Spinal cord (tissue), 10 donors: ENCODE data around the gene SUN5. TPM values are rescaled to one million over a fixed set of nuclear protein-coding genes. Genes with fewer than 3 reads are reported as not detected.
"Not testable (repeated sequence)": the region's sequence is repeated elsewhere in the genome, so short reads cannot be mapped to it uniquely, and the experiment has no call there.

ENCODE experiments used
- DNase-seq, 6 donors: peaks; one replicate each; pipeline versions ENCODE4 v3.0.0 to v3.0.0-alpha.2; 2013 to 2015; ENCODE audit warnings: low spot score in 6 of 6, low read depth in 4 of 6
- H3K27ac ChIP-seq: one replicate; pipeline ENCODE4 v1.5.1; 2013; ENCODE audit warnings: low read depth, low read length, control low read depth
- H3K27me3 ChIP-seq: one replicate; pipeline ENCODE4 v1.6.1; 2013; ENCODE audit warnings: low read length; ENCODE audit not compliant: control insufficient read depth, insufficient read depth
- H3K36me3 ChIP-seq: one replicate; pipeline ENCODE4 v1.6.1; 2013; ENCODE audit warnings: low read length; ENCODE audit not compliant: control insufficient read depth, insufficient read depth
- H3K4me1 ChIP-seq: one replicate; pipeline ENCODE4 v1.6.1; 2013; ENCODE audit warnings: low read length; ENCODE audit not compliant: control insufficient read depth, insufficient read depth
- H3K4me3 ChIP-seq: one replicate; pipeline ENCODE4 v1.5.1; 2013; ENCODE audit warnings: low read depth, low read length, control low read depth
- H3K9me3 ChIP-seq: one replicate; pipeline ENCODE4 v1.6.1; 2013; ENCODE audit warnings: low read length; ENCODE audit not compliant: control insufficient read depth, insufficient read depth
- WGBS: methylation state at CpG from one replicate; pipeline ENCODE4 v1.1.5; 2013; ENCODE audit warnings: missing lambda C conversion rate; ENCODE audit not compliant: insufficient coverage; 5-methylcytosine and 5-hydroxymethylcytosine counted together
- polyA plus RNA-seq, 2 donors: library from polyadenylated mRNA; unstranded; fragments of 120-200 nt; gene quantifications; one replicate each; pipeline ENCODE4 v1.2.1, GENCODE V29; 2013; ENCODE audit not compliant: insufficient read length in 2 of 2
- total RNA-seq, 2 donors: library from RNA; depleted of rRNA in 1 of 2; stranded (reverse); fragments of 120-200 nt in 1 of 2; fragments of >200 nt in 1 of 2; gene quantifications; one replicate each; pipeline versions ENCODE4 v1.2.3 to v1.2.4, GENCODE V29; 2013 to 2014
- donor health status: healthy.

SUN5 gene
- total and polyA plus RNA-seq, 4 donors: not detected

- H3K27me3 ChIP-seq: no peaks in the 10 kb centered on the region
- H3K9me3 ChIP-seq: no peaks in the 10 kb centered on the region
- no peak overlapping the region for H3K4me3 ChIP-seq
- H3K36me3 ChIP-seq: no peaks in the 10 kb centered on the region
- H3K4me1 ChIP-seq: peaks cover 40% of the 10 kb centered on the region
- no peak for DNase-seq
- WGBS: 94% methylated on average over 7 of the region's 7 CpGs
- H3K27ac ChIP-seq: no peak overlapping the region
These were observed 26.3 kb downstream of the SUN5 start for GRCh38 chr20:32978009-32978335.

- no peak for DNase-seq
- H3K4me1 ChIP-seq: peaks cover 40% of the 10 kb centered on the region
- H3K36me3 ChIP-seq: no peaks in the 10 kb centered on the region
- no peak overlapping the region for H3K4me3 ChIP-seq
- no peaks in the 10 kb centered on the region for H3K27me3 ChIP-seq
- no peaks in the 10 kb centered on the region for H3K9me3 ChIP-seq
- 89% methylated on average over 10 of the region's 13 CpGs for WGBS
- no peak overlapping the region for H3K27ac ChIP-seq
These were observed 26.8 kb downstream of the SUN5 start for GRCh38 chr20:32977281-32978008.

DNA sequence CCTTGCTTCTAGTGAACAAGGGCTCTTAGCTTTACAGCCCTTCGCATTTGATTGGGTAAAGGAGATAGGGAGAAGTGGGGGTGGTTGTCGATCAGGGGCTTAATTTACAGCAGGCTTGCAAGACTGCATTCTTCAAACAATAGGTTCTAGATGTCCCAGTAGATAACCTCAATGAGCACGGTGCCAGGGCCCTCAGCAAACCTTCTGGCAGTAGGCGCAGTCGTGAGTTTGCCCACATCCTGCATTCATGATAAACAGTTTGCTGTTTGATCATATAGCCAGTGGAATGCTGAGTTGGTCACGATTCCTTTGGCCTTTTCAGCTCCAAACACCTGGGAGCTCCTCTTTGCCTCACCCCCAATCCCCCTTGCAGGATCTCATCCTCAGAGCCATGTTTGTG, 27.5 kb downstream of the SUN5 start:
- Histone ChIP-seq H3K4me1 (peaks cover 44% of the 10 kb centered on the region), H3K27ac (no peak overlapping the region), H3K27me3 (no peaks in the 10 kb centered on the region), H3K36me3 (no peaks in the 10 kb centered on the region), H3K4me3 (no peak overlapping the region), H3K9me3 (no peaks in the 10 kb centered on the region)
- 88% methylated on average over 3 of the region's 6 CpGs for WGBS
- DNase-seq: no peak

DNA sequence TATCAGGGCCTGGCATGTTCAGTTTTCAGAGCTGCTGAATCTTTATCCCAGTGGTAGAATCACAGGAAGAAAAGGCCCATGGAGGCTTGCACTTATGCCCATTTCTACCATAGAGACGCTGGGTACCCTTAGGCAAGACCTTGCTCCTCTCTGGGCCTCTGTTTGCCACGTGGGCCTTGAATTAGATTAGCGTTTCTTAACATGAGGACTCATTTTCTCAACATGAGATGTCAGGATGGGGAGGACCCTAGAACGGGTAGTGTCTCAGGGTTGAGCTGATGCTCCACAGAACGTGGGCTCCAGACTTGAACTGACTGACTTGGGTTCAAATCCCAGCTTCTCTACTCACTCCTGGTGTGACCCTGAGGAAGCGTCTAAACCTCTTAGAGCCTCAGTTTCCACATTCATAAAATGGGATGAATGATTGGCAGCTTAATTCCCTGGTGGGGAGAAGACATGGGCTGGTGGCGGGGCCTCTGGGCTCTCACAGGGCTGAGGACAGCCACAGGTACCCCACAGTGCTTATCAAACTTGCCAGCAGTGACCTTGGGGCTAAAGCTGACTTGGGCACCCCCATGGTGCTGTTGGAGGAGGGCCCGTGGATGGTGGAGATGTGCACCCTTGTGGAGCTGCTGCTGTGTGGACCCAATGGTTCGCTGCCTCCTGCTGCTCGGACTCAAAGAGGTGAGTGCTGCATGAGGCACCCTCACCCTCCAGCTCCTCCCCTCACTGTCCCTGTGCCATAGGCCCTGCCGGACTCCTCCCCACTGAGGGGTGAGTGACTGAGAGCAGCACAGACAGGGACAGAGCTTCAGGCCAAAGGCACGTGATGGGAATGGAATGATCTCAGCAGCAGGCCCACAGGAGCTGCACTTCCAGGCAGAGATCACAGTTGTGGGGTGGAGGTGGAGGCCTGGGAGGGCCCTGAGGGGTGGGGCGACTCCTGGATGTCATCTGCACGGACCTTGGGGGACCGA, 28.2 kb downstream of the SUN5 start:
- Histone ChIP-seq H3K27ac (no peak overlapping the region), H3K27me3 (no peaks in the 10 kb centered on the region), H3K36me3 (no peaks in the 10 kb centered on the region), H3K9me3 (no peaks in the 10 kb centered on the region), H3K4me3 (no peak overlapping the region), H3K4me1 (peaks cover 47% of the 10 kb centered on the region)
- no peak for DNase-seq
- 69% methylated on average over 11 of the region's 15 CpGs for WGBS

DNA sequence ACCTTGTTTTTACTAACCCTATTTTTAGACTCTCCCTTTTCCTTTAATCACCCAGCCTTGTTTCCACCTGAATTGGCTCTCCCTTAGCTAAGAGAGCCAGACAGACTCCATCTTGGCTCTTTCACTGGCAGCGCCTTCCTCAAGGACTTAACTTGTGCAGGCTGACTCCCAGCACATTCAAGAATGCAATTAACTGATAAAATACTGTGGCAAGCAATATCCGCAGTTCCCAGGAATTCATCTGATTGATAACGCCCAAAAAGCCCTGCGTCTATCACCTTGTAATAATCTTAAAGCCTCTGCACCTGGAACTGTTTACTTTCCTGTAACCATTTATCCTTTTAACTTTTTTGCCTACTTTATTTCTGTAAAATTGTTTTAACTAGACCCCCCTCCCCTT, 29.1 kb downstream of the SUN5 start:
- peaks cover 47% of the 10 kb centered on the region for H3K4me1 ChIP-seq
- DNase-seq, H3K36me3 ChIP-seq, H3K27me3 ChIP-seq, H3K4me3 ChIP-seq, H3K27ac ChIP-seq, H3K9me3 ChIP-seq: not testable (repeated sequence)
- 94% methylated on average over 2 of the region's 4 CpGs for WGBS

DNA sequence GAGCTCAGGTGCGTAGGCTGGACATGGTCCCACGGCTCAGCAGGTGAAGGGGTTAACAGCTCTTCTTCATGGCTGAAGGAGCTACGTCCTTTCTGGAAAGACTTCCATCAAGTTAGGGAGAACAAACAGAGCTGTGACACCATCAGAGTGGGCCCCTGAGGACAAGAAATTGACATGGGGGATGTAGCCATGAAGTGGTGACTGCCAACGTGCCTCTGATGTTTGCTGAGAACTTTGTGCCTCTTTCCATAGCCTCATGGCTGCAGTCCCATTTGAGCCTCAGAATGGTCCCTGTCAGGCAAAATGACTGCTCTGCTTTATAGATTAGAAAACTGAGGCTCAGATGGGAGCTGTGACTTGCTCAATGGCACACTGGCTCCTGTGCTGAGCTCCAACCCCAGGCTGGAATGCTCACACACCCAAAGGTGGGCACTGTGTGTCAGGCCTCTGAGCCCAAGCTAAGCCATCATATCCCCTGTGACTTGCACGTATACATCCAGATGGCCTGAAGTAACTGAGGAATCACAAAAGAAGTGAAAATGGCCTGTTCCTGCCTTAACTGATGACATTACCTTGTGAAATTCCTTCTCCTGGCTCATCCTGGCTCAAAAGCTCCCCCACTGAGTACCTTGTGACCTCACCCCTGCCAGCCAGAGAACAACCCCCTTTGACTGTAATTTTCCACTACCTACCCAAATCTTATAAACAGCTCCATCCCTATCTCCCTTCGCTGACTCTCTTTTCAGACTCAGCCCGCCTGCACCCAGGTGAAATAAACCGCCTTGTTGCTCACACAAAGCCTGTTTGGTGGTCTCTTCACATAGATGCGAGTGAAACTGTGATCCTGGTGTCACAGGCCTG, 29.8 kb downstream of the SUN5 start:
- not testable (repeated sequence) for H3K27me3 ChIP-seq, H3K9me3 ChIP-seq, H3K4me3 ChIP-seq, DNase-seq, H3K27ac ChIP-seq, H3K36me3 ChIP-seq
- peaks cover 40% of the 10 kb centered on the region for H3K4me1 ChIP-seq
- WGBS: 67% methylated on average over 5 of the region's 9 CpGs

- Histone ChIP-seq H3K4me3 (no peak overlapping the region), H3K27ac (no peak overlapping the region), H3K27me3 (no peaks in the 10 kb centered on the region), H3K9me3 (no peaks in the 10 kb centered on the region), H3K36me3 (no peaks in the 10 kb centered on the region), H3K4me1 (peaks cover 45% of the 10 kb centered on the region)
- no peak for DNase-seq
- WGBS: no CpG with 5 or more reads among the region's 10 CpGs
These were observed 31.0 kb downstream of the SUN5 start for GRCh38 chr20:32973077-32973717.

DNA sequence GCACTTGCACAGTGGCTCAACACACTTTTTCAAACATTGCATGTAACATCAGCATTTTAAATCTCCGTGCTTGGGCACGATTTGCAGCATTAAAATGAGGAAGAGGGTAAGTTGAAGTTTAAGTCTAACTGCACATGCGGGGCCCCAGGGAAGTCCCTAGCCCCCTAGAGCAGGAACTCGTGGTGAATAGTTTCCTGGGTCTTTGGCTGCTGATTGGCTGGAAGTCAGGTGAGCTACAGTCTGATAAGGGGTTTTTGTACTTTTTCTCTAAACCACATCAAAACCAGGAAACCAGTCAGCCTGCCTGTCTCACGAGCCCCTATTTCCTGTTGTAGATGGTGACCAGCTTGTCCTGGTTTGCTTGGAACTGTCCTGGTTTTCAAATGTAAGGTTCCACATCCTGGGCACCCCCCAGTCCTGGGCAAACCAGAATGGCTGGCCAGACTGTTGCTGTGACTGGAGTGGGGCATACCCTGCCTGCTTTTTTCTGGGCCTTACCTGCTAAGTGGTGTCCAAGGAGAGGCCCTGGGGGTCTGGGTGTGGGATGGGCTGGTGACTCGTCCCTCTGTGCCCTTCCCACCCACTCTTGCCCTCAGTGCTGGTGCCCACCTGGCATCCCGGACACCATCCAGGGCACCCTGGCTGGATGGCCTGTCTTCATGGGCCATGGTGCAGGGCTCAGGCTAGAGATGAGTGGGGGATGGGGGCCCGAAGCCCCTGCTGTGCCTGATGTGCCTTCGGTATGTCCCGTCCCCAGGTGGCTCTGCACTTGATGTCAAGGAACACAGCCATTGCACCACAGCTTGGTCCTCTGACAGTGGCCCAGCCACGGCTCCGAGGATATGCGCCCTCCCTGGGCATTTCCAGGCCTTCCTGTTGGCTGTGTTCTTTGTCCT, 31.8 kb downstream of the SUN5 start:
- no peak for DNase-seq
- H3K4me1 ChIP-seq: peaks cover 41% of the 10 kb centered on the region
- no peaks in the 10 kb centered on the region for H3K36me3 ChIP-seq
- H3K4me3 ChIP-seq: no peak overlapping the region
- H3K27ac ChIP-seq: peak overlapping the region; percentile 69
- no peaks in the 10 kb centered on the region for H3K9me3 ChIP-seq
- WGBS: 85% methylated on average over 11 of the region's 13 CpGs
- H3K27me3 ChIP-seq: no peaks in the 10 kb centered on the region
